Natural killer cell (primary cell): ENCODE results near the gene BCOR. TPM values are rescaled to one million over a fixed set of nuclear protein-coding genes. Genes with fewer than 3 reads are reported as not detected.

ENCODE experiments used
- ATAC-seq, 3 donors: fragments of 150-1000 bp in 2 of 3; fragments of 200-7000 bp in 1 of 3; cut with Tn5 transposase; 1 replicate in 1 of 3; 2 replicates in 2 of 3; pipeline ENCODE4 v1.10.0; 2021; ENCODE audit warnings: mild to moderate bottlenecking in 2 of 3, moderate library complexity in 2 of 3
- DNase-seq, 2 donors: peaks; one replicate each; pipeline versions ENCODE4 v3.0.0 to v3.0.0-alpha.2; 2013 to 2021; ENCODE audit warnings: mixed read lengths in 1 of 2
- H3K27ac ChIP-seq: one replicate; pipeline ENCODE4 v1.5.1; 2013; ENCODE audit warnings: mild to moderate bottlenecking, low read length
- H3K27me3 ChIP-seq: one replicate; pipeline ENCODE4 v1.6.1; 2013; ENCODE audit warnings: low read length; ENCODE audit not compliant: control insufficient read depth, insufficient read depth
- H3K36me3 ChIP-seq: one replicate; pipeline ENCODE4 v1.6.1; 2013; ENCODE audit warnings: low read length; ENCODE audit not compliant: control insufficient read depth, insufficient read depth
- H3K4me1 ChIP-seq: one replicate; pipeline ENCODE4 v1.6.1; 2013; ENCODE audit warnings: low read length; ENCODE audit not compliant: control insufficient read depth, insufficient read depth
- H3K4me3 ChIP-seq: one replicate; pipeline ENCODE4 v1.5.1; 2013; ENCODE audit warnings: low read length
- H3K9me3 ChIP-seq: one replicate; pipeline ENCODE4 v1.6.1; 2013; ENCODE audit warnings: low read length; ENCODE audit not compliant: control insufficient read depth, insufficient read depth
- H3K27ac Mint-ChIP-seq, 2 donors: one replicate each; pipeline ENCODE4 v1.8.0; 2022; ENCODE audit warnings: mild to moderate bottlenecking in 2 of 2, mixed read lengths in 2 of 2, moderate library complexity in 1 of 2
- H3K27me3 Mint-ChIP-seq, 2 donors: one replicate each; pipeline ENCODE4 v1.8.0; 2022; ENCODE audit warnings: low read depth in 2 of 2, mixed read lengths in 2 of 2
- H3K36me3 Mint-ChIP-seq: one replicate; pipeline ENCODE4 v1.8.0; 2022; ENCODE audit warnings: mixed read lengths
- H3K4me1 Mint-ChIP-seq, 2 donors: one replicate each; pipeline ENCODE4 v1.8.0; 2022; ENCODE audit warnings: mixed read lengths in 2 of 2
- H3K4me3 Mint-ChIP-seq: one replicate; pipeline ENCODE4 v1.8.0; 2022; ENCODE audit warnings: mild to moderate bottlenecking, moderate library complexity, mixed read lengths
- H3K9me3 Mint-ChIP-seq, 2 donors: one replicate each; pipeline ENCODE4 v1.8.0; 2022; ENCODE audit warnings: mixed read lengths in 2 of 2
- WGBS: methylation state at CpG from one replicate; pipeline ENCODE4 v1.1.7; 2013; ENCODE audit warnings: missing lambda C conversion rate; ENCODE audit not compliant: insufficient coverage; 5-methylcytosine and 5-hydroxymethylcytosine counted together
- intact Hi-C: fragments of 100-400 bp; cut with micrococcal nuclease; formaldehyde crosslinking; loops from one replicate; pipeline ENCODE4 v1.14.2; 2022
- total RNA-seq, 4 donors: library from RNA; stranded (reverse); fragments of 120-200 nt in 1 of 4; gene quantifications; one replicate each; pipeline versions ENCODE4 v1.2.3 to v1.2.4, GENCODE V29; 2013 to 2022
- TF ChIP-seq, protein P1 (sequence below): fragments of 200-600 bp; IDR thresholded peaks from one replicate; pipeline ENCODE4 v1.8.0; 2022; ENCODE audit warnings: antibody characterized with exemption

The BCOR gene
- total RNA-seq, 3 donors from 2014 or later (not counting 1 experiment from before 2014, with no cell fraction given) = 20.0 to 35.2 (median 29.2) TPM

GRCh38 chrX:40074080-40074958 lies 23.4 kb downstream of the BCOR start:
- Histone ChIP-seq H3K4me1 (no peaks in the 10 kb centered on the region), H3K27ac (no peak overlapping the region), H3K9me3 (no peaks in the 10 kb centered on the region), H3K27me3 (no peaks in the 10 kb centered on the region), H3K4me3 (no peak overlapping the region), H3K36me3 (peaks cover 54% of the 10 kb centered on the region)
- Mint-ChIP-seq H3K4me3 (no peak overlapping the region), H3K4me1 (peaks cover 0 to 5% of the 10 kb centered on the region in 2 donors), H3K27ac (no peak overlapping the region), H3K27me3 (no peaks in the 10 kb centered on the region), H3K36me3 (peaks cover 10% of the 10 kb centered on the region), H3K9me3 (no peaks in the 10 kb centered on the region)
- TF ChIP-seq, protein P1, sequence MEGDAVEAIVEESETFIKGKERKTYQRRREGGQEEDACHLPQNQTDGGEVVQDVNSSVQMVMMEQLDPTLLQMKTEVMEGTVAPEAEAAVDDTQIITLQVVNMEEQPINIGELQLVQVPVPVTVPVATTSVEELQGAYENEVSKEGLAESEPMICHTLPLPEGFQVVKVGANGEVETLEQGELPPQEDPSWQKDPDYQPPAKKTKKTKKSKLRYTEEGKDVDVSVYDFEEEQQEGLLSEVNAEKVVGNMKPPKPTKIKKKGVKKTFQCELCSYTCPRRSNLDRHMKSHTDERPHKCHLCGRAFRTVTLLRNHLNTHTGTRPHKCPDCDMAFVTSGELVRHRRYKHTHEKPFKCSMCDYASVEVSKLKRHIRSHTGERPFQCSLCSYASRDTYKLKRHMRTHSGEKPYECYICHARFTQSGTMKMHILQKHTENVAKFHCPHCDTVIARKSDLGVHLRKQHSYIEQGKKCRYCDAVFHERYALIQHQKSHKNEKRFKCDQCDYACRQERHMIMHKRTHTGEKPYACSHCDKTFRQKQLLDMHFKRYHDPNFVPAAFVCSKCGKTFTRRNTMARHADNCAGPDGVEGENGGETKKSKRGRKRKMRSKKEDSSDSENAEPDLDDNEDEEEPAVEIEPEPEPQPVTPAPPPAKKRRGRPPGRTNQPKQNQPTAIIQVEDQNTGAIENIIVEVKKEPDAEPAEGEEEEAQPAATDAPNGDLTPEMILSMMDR = no peak
- DNase-seq = no peak
- WGBS = 99% methylated on average over 37 of the region's 37 CpGs
- no peak for ATAC-seq
- intact Hi-C loops = no loop called here

- no peaks in the 10 kb centered on the region for H3K27me3 ChIP-seq
- no peak overlapping the region for H3K4me3 Mint-ChIP-seq
- 93% methylated on average over 26 of the region's 26 CpGs for WGBS
- H3K9me3 Mint-ChIP-seq = no peaks in the 10 kb centered on the region
- peaks cover 0 to 5% of the 10 kb centered on the region in 2 donors for H3K4me1 Mint-ChIP-seq
- intact Hi-C loops = no loop called here
- no peak overlapping the region for H3K27ac Mint-ChIP-seq
- ATAC-seq = no peak
- no peaks in the 10 kb centered on the region for H3K4me1 ChIP-seq
- no peak overlapping the region for H3K27ac ChIP-seq
- TF ChIP-seq, protein P1 = no peak
- H3K36me3 Mint-ChIP-seq = peaks cover 10% of the 10 kb centered on the region
- H3K9me3 ChIP-seq = no peaks in the 10 kb centered on the region
- H3K27me3 Mint-ChIP-seq = no peaks in the 10 kb centered on the region
- no peak for DNase-seq
- H3K4me3 ChIP-seq = no peak overlapping the region
- peaks cover 55% of the 10 kb centered on the region for H3K36me3 ChIP-seq
These were observed 24.2 kb downstream of the BCOR start for GRCh38 chrX:40073439-40074054.

DNA sequence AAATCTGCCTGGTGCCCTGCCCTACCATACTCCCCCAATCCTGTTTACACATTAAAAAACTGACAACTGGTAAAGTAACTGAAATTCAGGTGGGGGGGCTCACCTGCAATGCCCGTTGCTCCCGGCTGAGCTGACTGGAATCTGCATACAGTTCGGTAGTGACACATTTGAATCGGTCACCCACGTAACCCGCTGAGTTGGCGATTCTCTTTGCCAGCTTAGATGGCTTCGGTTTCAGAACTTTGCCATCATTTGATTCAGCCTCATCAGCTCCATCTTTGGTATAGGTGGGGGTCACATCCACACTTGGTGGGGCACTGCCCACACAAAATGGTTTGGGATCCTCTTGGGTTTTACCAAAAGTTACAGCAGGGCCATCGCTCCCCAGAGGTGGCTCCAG lies 25.5 kb downstream of the BCOR start:
- H3K36me3 ChIP-seq = peaks cover 60% of the 10 kb centered on the region
- intact Hi-C loops = no loop called here
- TF ChIP-seq, protein P1 = no peak
- H3K27me3 ChIP-seq = no peaks in the 10 kb centered on the region
- DNase-seq = no peak
- Mint-ChIP-seq H3K9me3 (no peaks in the 10 kb centered on the region), H3K4me3 (no peak overlapping the region), H3K27me3 (no peaks in the 10 kb centered on the region), H3K4me1 (peaks cover 11 to 12% of the 10 kb centered on the region in 2 donors), H3K27ac (no peak overlapping the region), H3K36me3 (peaks cover 10% of the 10 kb centered on the region)
- H3K27ac ChIP-seq = no peak overlapping the region
- 97% methylated on average over 9 of the region's 9 CpGs for WGBS
- no peak for ATAC-seq
- no peaks in the 10 kb centered on the region for H3K9me3 ChIP-seq
- no peak overlapping the region for H3K4me3 ChIP-seq
- H3K4me1 ChIP-seq = no peaks in the 10 kb centered on the region
